Endothelial cell of umbilical vein (primary cell): ENCODE measurements around the gene DPP6. TPM values are rescaled to one million over a fixed set of nuclear protein-coding genes. Genes with fewer than 3 reads are reported as not detected.

Source experiments
- BruUV-seq: library from RNA; stranded (reverse); fragments of 400-500 nt; replicated peaks from 2 replicates; lab custom pipeline; 2021; lab: Mats Ljungman, UMichigan
- CTCF ChIA-PET: fragments of 300-600, 350-600 bp; sonication (Branson Sonifier 250); formaldehyde crosslinking; loops from one replicate; lab custom pipeline; 2021; ENCODE audit warnings: antibody characterized with exemption, inconsistent platforms; lab: Charles Lee
- POLR2A ChIA-PET: fragments of 300-600, 350-600 bp; sonication (Branson Sonifier 250); formaldehyde crosslinking; loops from one replicate; lab custom pipeline; 2021; ENCODE audit warnings: antibody characterized with exemption, inconsistent platforms; lab: Charles Lee
- DNase-seq: peaks from one replicate; pipeline ENCODE4 v3.0.0-alpha.2; 2011; ENCODE audit warnings: low read depth, low spot score
- FAIRE-seq: peaks from 2 replicates; lab custom pipeline; 2011; peaks lifted over from hg19 to GRCh38; lab: Jason Lieb, UNC
- H2AFZ ChIP-seq: 2 replicates; pipeline ENCODE4 v1.6.0; 2012; ENCODE audit warnings: low read depth, low read length, control low read depth, inconsistent platforms
- H3K27ac ChIP-seq: 2 replicates; pipeline ENCODE4 v1.5.1; 2011; ENCODE audit warnings: low read depth, mild to moderate bottlenecking, control low read depth, low read length, moderate library complexity; ENCODE audit not compliant: insufficient read depth
- H3K27me3 ChIP-seq, 2 experiments: 2 replicates each; pipeline versions ENCODE4 v1.6.0 to v1.6.1; 2011; ENCODE audit warnings: low read length in 2 of 2, mixed read lengths in 1 of 2; ENCODE audit not compliant: control insufficient read depth in 2 of 2, insufficient read depth in 2 of 2
- H3K36me3 ChIP-seq, 2 experiments: 2 replicates in 1 of 2; 3 replicates in 1 of 2; pipeline ENCODE4 v1.5.1; 2011; ENCODE audit warnings: low read length in 2 of 2, mild to moderate bottlenecking in 1 of 2, moderate library complexity in 1 of 2; ENCODE audit not compliant: control insufficient read depth in 2 of 2, insufficient read depth in 2 of 2; ENCODE audit errors: extremely low read depth in 1 of 2
- H3K4me1 ChIP-seq: 3 replicates; pipeline ENCODE4 v1.5.1; 2011; ENCODE audit warnings: mild to moderate bottlenecking, low read length; ENCODE audit not compliant: control insufficient read depth, insufficient read depth; ENCODE audit errors: extremely low read depth
- H3K4me2 ChIP-seq: 2 replicates; pipeline ENCODE4 v1.6.1; 2011; ENCODE audit warnings: low read length, control low read depth, mixed read lengths; ENCODE audit not compliant: insufficient read depth
- H3K4me3 ChIP-seq, 3 experiments: fragments of 200-600 bp in 1 of 3; sonication (generic), shearing (Covaris generic) in 1 of 3; replicated peaks in 1 of 3; 2 replicates each; pipeline ENCODE4 v1.5.1; 2011 to 2016; ENCODE audit warnings: control low read depth in 3 of 3, low read length in 3 of 3, mild to moderate bottlenecking in 2 of 3, inconsistent platforms in 1 of 3, low read depth in 1 of 3, moderate library complexity in 1 of 3; ENCODE audit not compliant: insufficient read depth in 1 of 3
- H3K79me2 ChIP-seq: 2 replicates; pipeline ENCODE4 v1.6.0; 2012; ENCODE audit warnings: low read length, inconsistent platforms; ENCODE audit not compliant: control insufficient read depth, insufficient read depth
- H3K9ac ChIP-seq: replicated peaks from 2 replicates; pipeline ENCODE3; 2011; ENCODE audit warnings: low read length, control low read depth; ENCODE audit not compliant: insufficient read depth; ENCODE audit errors: extremely low read depth
- H3K9me1 ChIP-seq: replicated peaks from 3 replicates; pipeline ENCODE4 v1.6.0; 2011; ENCODE audit warnings: mild to moderate bottlenecking, low read length; ENCODE audit not compliant: control insufficient read depth, insufficient read depth; ENCODE audit errors: extremely low read depth
- H3K9me3 ChIP-seq: replicated peaks from 2 replicates; pipeline ENCODE4 v1.5.1; 2012; ENCODE audit warnings: low read length, inconsistent platforms; ENCODE audit not compliant: control insufficient read depth, insufficient read depth
- H4K20me1 ChIP-seq: replicated peaks from 2 replicates; pipeline ENCODE3; 2011; ENCODE audit warnings: mild to moderate bottlenecking, low read length; ENCODE audit not compliant: control insufficient read depth, insufficient read depth; ENCODE audit errors: extremely low read depth
- EZH2 ChIP-seq: IDR thresholded peaks from 2 replicates; pipeline ENCODE4 v1.6.1; 2012; ENCODE audit warnings: borderline replicate concordance, low read depth, mild to moderate bottlenecking, moderate library complexity, low read length, inconsistent platforms; ENCODE audit not compliant: severe bottlenecking
- FOS ChIP-seq: IDR thresholded peaks from 2 replicates; pipeline ENCODE4 v1.6.1; 2011; ENCODE audit warnings: mild to moderate bottlenecking, low read length, moderate library complexity, borderline replicate concordance; ENCODE audit not compliant: insufficient read depth
- GATA2 ChIP-seq: IDR thresholded peaks from 2 replicates; pipeline ENCODE4 v1.7.0; 2011; ENCODE audit warnings: low read depth, mild to moderate bottlenecking, moderate library complexity, mixed read lengths, low read length; ENCODE audit not compliant: insufficient read length, insufficient read depth
- JUN ChIP-seq: IDR thresholded peaks from 2 replicates; pipeline ENCODE4 v1.6.1; 2011; ENCODE audit warnings: borderline replicate concordance, low read depth; ENCODE audit not compliant: insufficient read length, insufficient read depth
- MYC ChIP-seq: IDR thresholded peaks from one replicate; pipeline ENCODE4 v1.6.1; 2011; ENCODE audit warnings: mild to moderate bottlenecking, low read depth, low read length
- POLR2A ChIP-seq: IDR thresholded peaks from 2 replicates; pipeline ENCODE4 v1.6.1; 2012; ENCODE audit warnings: low read depth, mild to moderate bottlenecking, control low read depth, low read length
- POLR2AphosphoS5 ChIP-seq: IDR thresholded peaks from 2 replicates; pipeline ENCODE4 v1.6.1; 2012; ENCODE audit warnings: low read depth, mild to moderate bottlenecking, control low read depth, low read length, moderate library complexity; ENCODE audit not compliant: insufficient read depth
- dilution Hi-C: fragments of 300-500 bp; cut with MboI; formaldehyde crosslinking; loops from one replicate; pipeline ENCODE4 v1.15.0; 2019; ENCODE audit warnings: low sequenced_read_pairs; ENCODE audit not compliant: extremely low pct_ligation_motif_present
- intact Hi-C: fragments of 100-400 bp; cut with micrococcal nuclease; formaldehyde crosslinking; loops from one replicate; pipeline ENCODE4 v1.10.0; 2022
- polyA plus RNA-seq, 4 experiments: library from polyadenylated mRNA; depleted of rRNA in 3 of 4; stranded (reverse) in 3 of 4; unstranded in 1 of 4; fragments of >200 nt; gene quantifications; 2 replicates each; pipeline versions ENCODE4 v1.2.1 to v1.2.3, GENCODE V29; 2011 to 2012; ENCODE audit warnings: missing spikeins in 1 of 4
- total RNA-seq: library from RNA; stranded (reverse); gene quantifications from 2 replicates; pipeline ENCODE4 v1.2.3, GENCODE V29; 2021
- TF ChIP-seq, protein P1 (sequence below): IDR thresholded peaks from 2 replicates; pipeline ENCODE4 v1.6.1; 2011; ENCODE audit not compliant: insufficient read depth, insufficient read length
- TF ChIP-seq, protein P2 (sequence below), 2 donors: IDR thresholded peaks; 1 replicate in 1 of 2; 2 replicates in 1 of 2; pipeline ENCODE4 v1.5.1; 2011; ENCODE audit warnings: low read length in 2 of 2, mild to moderate bottlenecking in 2 of 2, moderate library complexity in 2 of 2, control low read depth in 1 of 2, inconsistent platforms in 1 of 2, low read depth in 1 of 2; ENCODE audit not compliant: insufficient read depth in 1 of 2; ENCODE audit errors: extremely low read depth in 1 of 2

DPP6 gene
- total and polyA plus RNA-seq, 2 donors (not counting 3 experiments of a cell fraction or from before 2014, with no cell fraction given) = not detected

DNA sequence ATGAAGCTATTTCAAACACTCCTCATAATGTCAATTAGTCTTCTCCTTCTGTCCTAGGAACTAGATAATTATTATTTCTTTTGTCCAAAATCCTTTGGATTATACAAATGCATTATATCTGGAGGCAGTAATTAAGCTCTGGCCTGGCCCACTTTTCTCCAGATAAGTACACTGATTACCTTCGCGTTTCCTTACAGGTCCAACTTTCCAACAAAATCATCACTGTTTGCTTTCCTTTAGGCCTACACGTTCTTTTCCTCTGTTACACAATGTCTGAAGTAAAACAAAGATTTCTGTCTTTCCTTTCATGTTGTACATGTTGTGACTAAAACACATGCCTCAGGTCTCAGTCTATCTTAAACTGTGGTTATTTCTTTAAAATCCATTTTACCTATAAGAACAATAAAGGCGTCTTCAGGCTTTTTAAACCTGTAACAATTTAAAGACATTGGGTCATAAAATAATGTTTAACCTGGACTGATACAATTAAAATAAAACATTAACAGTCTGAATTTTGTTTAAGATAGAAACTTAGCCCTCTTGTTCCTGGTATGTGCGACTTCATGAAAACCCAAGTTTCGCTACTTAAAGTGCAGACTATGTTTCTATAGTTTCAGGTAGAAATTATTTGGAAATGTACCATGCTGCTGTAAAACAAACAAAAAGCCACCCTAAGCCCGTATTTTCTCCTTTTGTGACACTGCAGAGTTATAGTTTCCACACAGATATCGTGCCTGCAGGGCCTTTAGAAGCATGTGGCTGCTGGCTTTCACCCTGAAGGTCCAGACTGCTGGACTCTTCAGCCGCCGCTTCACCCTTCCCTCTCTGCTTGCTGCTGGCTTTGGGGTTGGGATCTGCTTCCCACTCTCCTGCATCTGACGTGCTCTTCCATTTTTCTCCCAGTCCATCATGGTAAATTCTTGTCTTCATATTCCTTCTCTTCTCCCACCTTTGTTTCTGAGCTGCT lies 381.7 kb downstream of the DPP6 start:
- TF ChIP-seq MYC (no peak), POLR2A (no peak), GATA2 (no peak), POLR2AphosphoS5 (no peak), JUN (no peak), FOS (no peak)
- TF ChIP-seq, protein P1, sequence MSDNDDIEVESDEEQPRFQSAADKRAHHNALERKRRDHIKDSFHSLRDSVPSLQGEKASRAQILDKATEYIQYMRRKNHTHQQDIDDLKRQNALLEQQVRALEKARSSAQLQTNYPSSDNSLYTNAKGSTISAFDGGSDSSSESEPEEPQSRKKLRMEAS = no peak
- ChIA-PET CTCF (no interaction called here), POLR2A (no interaction called here)
- no peak overlapping the region for H3K4me2 ChIP-seq
- H3K9ac ChIP-seq = no peak overlapping the region
- no peaks in the 10 kb centered on the region for H3K4me1 ChIP-seq
- no peak overlapping the region for H3K27ac ChIP-seq
- no peak overlapping the region for H3K4me3 ChIP-seq
- peaks cover 21% of the 10 kb centered on the region for H3K9me3 ChIP-seq
- no peak overlapping the region for H2AFZ ChIP-seq
- intact Hi-C loops (no loop called here), dilution Hi-C loops (no loop called here)
- no peak for DNase-seq
- no TSS peak for BruUV-seq
- no peaks in the 10 kb centered on the region for H3K9me1 ChIP-seq
- H3K79me2 ChIP-seq = no peaks in the 10 kb centered on the region
- no peaks in the 10 kb centered on the region for H3K27me3 ChIP-seq
- no peaks in the 10 kb centered on the region for H4K20me1 ChIP-seq
- FAIRE-seq = no peak
- no peaks in the 10 kb centered on the region for H3K36me3 ChIP-seq

DNA sequence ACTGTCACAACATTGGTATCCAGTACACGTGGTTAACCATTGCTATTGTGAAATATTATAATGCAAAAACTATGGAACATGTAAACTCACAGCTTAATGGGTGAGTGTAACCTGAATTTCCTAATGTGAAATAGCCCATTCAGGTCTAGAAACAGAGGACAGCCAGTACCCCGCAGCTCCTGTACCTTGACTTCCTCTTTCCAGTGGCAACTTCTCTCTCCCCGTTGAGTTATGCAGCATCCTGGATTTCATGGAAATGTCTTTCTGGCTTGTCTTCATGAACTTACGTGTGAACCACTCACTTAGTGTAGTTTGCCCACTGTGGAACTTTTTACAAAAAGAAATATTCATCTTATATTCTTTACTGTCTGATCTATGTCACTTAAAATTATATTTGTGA lies 384.4 kb downstream of the DPP6 start:
- dilution Hi-C loops = no loop called here
- H3K4me1 ChIP-seq = no peaks in the 10 kb centered on the region
- H3K4me3 ChIP-seq = no peak overlapping the region
- ChIA-PET POLR2A (no interaction called here), CTCF (no interaction called here)
- intact Hi-C loops = no loop called here
- H3K9me1 ChIP-seq = no peaks in the 10 kb centered on the region
- no peak overlapping the region for H3K4me2 ChIP-seq
- no peak for DNase-seq
- FAIRE-seq = no peak
- no peaks in the 10 kb centered on the region for H4K20me1 ChIP-seq
- no TSS peak for BruUV-seq
- TF ChIP-seq MYC (no peak), FOS (no peak), EZH2 (no peak), POLR2AphosphoS5 (no peak), GATA2 (no peak), JUN (no peak), POLR2A (no peak)
- TF ChIP-seq, protein P1 = no peak
- TF ChIP-seq, protein P2, sequence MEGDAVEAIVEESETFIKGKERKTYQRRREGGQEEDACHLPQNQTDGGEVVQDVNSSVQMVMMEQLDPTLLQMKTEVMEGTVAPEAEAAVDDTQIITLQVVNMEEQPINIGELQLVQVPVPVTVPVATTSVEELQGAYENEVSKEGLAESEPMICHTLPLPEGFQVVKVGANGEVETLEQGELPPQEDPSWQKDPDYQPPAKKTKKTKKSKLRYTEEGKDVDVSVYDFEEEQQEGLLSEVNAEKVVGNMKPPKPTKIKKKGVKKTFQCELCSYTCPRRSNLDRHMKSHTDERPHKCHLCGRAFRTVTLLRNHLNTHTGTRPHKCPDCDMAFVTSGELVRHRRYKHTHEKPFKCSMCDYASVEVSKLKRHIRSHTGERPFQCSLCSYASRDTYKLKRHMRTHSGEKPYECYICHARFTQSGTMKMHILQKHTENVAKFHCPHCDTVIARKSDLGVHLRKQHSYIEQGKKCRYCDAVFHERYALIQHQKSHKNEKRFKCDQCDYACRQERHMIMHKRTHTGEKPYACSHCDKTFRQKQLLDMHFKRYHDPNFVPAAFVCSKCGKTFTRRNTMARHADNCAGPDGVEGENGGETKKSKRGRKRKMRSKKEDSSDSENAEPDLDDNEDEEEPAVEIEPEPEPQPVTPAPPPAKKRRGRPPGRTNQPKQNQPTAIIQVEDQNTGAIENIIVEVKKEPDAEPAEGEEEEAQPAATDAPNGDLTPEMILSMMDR (IDR thresholded peaks at IDR 0.05; ENCODE audit: extremely low read depth in 1 of 2, insufficient read depth in 1 of 2, low read depth in 1 of 2, low read length in 2 of 2) = no peak
- no peak overlapping the region for H3K9ac ChIP-seq
- no peak overlapping the region for H2AFZ ChIP-seq
- no peaks in the 10 kb centered on the region for H3K36me3 ChIP-seq
- no peaks in the 10 kb centered on the region for H3K27me3 ChIP-seq
- H3K79me2 ChIP-seq = no peaks in the 10 kb centered on the region
- peaks cover 10% of the 10 kb centered on the region for H3K9me3 ChIP-seq
- H3K27ac ChIP-seq = no peak overlapping the region
